Neural cell (in vitro differentiated cells): ENCODE measurements around the gene POU6F2. TPM values are rescaled to one million over a fixed set of nuclear protein-coding genes. Genes with fewer than 3 reads are reported as not detected.

Source experiments
- H2AFZ ChIP-seq: fragments of 200-600, 300-800 bp; sonication (generic), shearing (Covaris generic); 2 replicates; pipeline ENCODE4 v1.6.0; 2014; ENCODE audit warnings: low read depth, mild to moderate bottlenecking, antibody characterized with exemption, low read length, moderate library complexity
- H3F3A ChIP-seq: fragments of 200-600 bp; shearing (Covaris generic); 2 replicates; pipeline ENCODE4 v1.6.1; 2016; ENCODE audit warnings: mild to moderate bottlenecking, moderate library complexity, mixed read lengths, antibody characterized with exemption, low read length; ENCODE audit not compliant: insufficient read depth, poor library complexity, severe bottlenecking
- H3K27ac ChIP-seq: fragments of 200-600, 300-800 bp; sonication (generic), shearing (Covaris generic); 2 replicates; pipeline ENCODE4 v1.5.1; 2014; ENCODE audit warnings: mild to moderate bottlenecking, low read length, moderate library complexity
- H3K27me3 ChIP-seq: fragments of 300-800, 200-600 bp; sonication (generic), shearing (Covaris generic); 2 replicates; pipeline ENCODE4 v1.6.0; 2014; ENCODE audit warnings: mild to moderate bottlenecking, low read depth, low read length, moderate library complexity; ENCODE audit not compliant: insufficient read depth
- H3K36me3 ChIP-seq: fragments of 300-800, 200-600 bp; sonication (generic), shearing (Covaris generic); 2 replicates; pipeline ENCODE4 v1.5.1; 2014; ENCODE audit warnings: mild to moderate bottlenecking, antibody characterized with exemption, low read length, moderate library complexity; ENCODE audit not compliant: insufficient read depth
- H3K4me2 ChIP-seq: fragments of 300-800, 200-600 bp; sonication (generic), shearing (Covaris generic); 2 replicates; pipeline ENCODE4 v1.6.0; 2014; ENCODE audit warnings: mild to moderate bottlenecking, low read length
- H3K4me3 ChIP-seq: fragments of 300-800, 200-600 bp; sonication (generic), shearing (Covaris generic); 2 replicates; pipeline ENCODE4 v1.5.1; 2014; ENCODE audit warnings: mild to moderate bottlenecking, low read length, moderate library complexity
- H3K79me2 ChIP-seq: fragments of 200-600 bp; shearing (Covaris generic); replicated peaks from 2 replicates; pipeline ENCODE4 v1.6.0; 2014; ENCODE audit warnings: mild to moderate bottlenecking, low read length, moderate library complexity; ENCODE audit not compliant: insufficient read depth
- H3K9ac ChIP-seq: fragments of 300-800, 200-600 bp; sonication (generic), shearing (Covaris generic); 2 replicates; pipeline ENCODE4 v1.6.1; 2016; ENCODE audit warnings: mild to moderate bottlenecking, low read length, mixed read lengths
- H3K9me2 ChIP-seq: fragments of 200-600 bp; shearing (Covaris generic); 2 replicates; pipeline ENCODE4 v1.6.1; 2016; ENCODE audit warnings: mild to moderate bottlenecking, low read length, mixed read lengths; ENCODE audit not compliant: insufficient read depth
- H3K9me3 ChIP-seq: fragments of 200-600, 300-800 bp; sonication (generic), shearing (Covaris generic); 2 replicates; pipeline ENCODE4 v1.6.1; 2016; ENCODE audit warnings: mild to moderate bottlenecking, mixed run types, low read length, moderate library complexity, mixed read lengths
- H4K20me1 ChIP-seq: fragments of 200-600 bp; shearing (Covaris generic); 2 replicates; pipeline ENCODE4 v1.6.1; 2016; ENCODE audit warnings: mild to moderate bottlenecking, mixed run types; ENCODE audit not compliant: insufficient read depth
- EP300 ChIP-seq: fragments of 450-650 bp; conservative IDR thresholded peaks from 2 replicates; pipeline ENCODE4 v1.6.1; 2014; ENCODE audit warnings: antibody characterized with exemption, mild to moderate bottlenecking, moderate library complexity; ENCODE audit not compliant: poor library complexity, severe bottlenecking
- EZH2 ChIP-seq: fragments of 200-600, 300-800 bp; shearing (Covaris generic), sonication (generic); IDR thresholded peaks from 2 replicates; pipeline ENCODE4 v1.6.1; 2014; ENCODE audit warnings: antibody characterized with exemption, low read length, borderline replicate concordance, mild to moderate bottlenecking; ENCODE audit not compliant: insufficient read depth, poor library complexity, severe bottlenecking
- MXI1 ChIP-seq: fragments of 450-650 bp; conservative IDR thresholded peaks from 2 replicates; pipeline ENCODE4 v1.6.1; 2014; ENCODE audit warnings: antibody characterized with exemption, mild to moderate bottlenecking; ENCODE audit not compliant: poor library complexity, severe bottlenecking
- POLR2AphosphoS5 ChIP-seq: IDR thresholded peaks from 2 replicates; pipeline ENCODE4 v1.6.1; 2012
- RAD21 ChIP-seq: fragments of 450-650 bp; conservative IDR thresholded peaks from 2 replicates; pipeline ENCODE4 v1.6.1; 2014; ENCODE audit warnings: antibody characterized with exemption, mild to moderate bottlenecking, moderate library complexity
- REST ChIP-seq: IDR thresholded peaks from 2 replicates; pipeline ENCODE4 v1.6.1; 2012; ENCODE audit warnings: borderline replicate concordance
- SMC3 ChIP-seq: fragments of 450-650 bp; conservative IDR thresholded peaks from 2 replicates; pipeline ENCODE4 v1.6.1; 2014; ENCODE audit warnings: antibody characterized with exemption, mild to moderate bottlenecking, moderate library complexity; ENCODE audit not compliant: poor library complexity
- TAF1 ChIP-seq: IDR thresholded peaks from 2 replicates; pipeline ENCODE4 v1.6.1; 2012; ENCODE audit warnings: low read depth
- polyA plus RNA-seq: library from polyadenylated mRNA; depleted of rRNA; stranded (reverse); fragments of >200 nt; gene quantifications from 2 replicates; pipeline ENCODE4 v1.2.3, GENCODE V29; 2014
- TF ChIP-seq, protein P1 (sequence below): fragments of 450-650 bp; IDR thresholded peaks from 2 replicates; pipeline ENCODE4 v1.5.1; 2014; ENCODE audit warnings: antibody characterized with exemption, mild to moderate bottlenecking, moderate library complexity; ENCODE audit not compliant: poor library complexity, severe bottlenecking

The POU6F2 gene
- polyA plus RNA-seq, 1 donor from 2014 or later, result 2.8 TPM

DNA sequence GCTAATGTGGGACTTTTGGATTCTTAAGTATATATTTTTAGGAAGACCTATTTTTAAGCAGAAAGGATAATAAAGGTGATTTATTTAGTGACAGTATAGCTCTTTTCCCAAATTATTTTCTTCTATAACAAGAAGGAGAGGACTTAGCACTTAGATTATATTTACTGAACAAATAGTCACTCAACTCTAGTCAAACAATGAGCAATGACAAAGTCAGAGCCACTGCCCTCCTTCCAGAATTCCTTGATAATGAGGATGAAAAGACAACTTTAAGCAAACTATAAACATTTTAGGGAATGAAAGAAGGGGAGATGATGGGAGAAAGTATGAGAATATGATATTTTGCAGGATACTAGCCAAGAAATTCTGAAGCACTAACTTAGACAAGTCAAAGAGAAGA, 295.0 kb downstream of the POU6F2 start:
- Histone ChIP-seq H3K27me3 (no peaks in the 10 kb centered on the region), H3K9ac (no peak overlapping the region), H3F3A (no peaks in the 10 kb centered on the region), H4K20me1 (no peaks in the 10 kb centered on the region), H3K9me2 (no peaks in the 10 kb centered on the region), H3K27ac (no peak overlapping the region), H3K79me2 (no peaks in the 10 kb centered on the region), H2AFZ (no peak overlapping the region), H3K9me3 (no peaks in the 10 kb centered on the region), H3K36me3 (no peaks in the 10 kb centered on the region), H3K4me3 (no peak overlapping the region), H3K4me2 (no peak overlapping the region)
- TF ChIP-seq TAF1, result no peak
- no peak for TF ChIP-seq SMC3
- TF ChIP-seq, protein P1, sequence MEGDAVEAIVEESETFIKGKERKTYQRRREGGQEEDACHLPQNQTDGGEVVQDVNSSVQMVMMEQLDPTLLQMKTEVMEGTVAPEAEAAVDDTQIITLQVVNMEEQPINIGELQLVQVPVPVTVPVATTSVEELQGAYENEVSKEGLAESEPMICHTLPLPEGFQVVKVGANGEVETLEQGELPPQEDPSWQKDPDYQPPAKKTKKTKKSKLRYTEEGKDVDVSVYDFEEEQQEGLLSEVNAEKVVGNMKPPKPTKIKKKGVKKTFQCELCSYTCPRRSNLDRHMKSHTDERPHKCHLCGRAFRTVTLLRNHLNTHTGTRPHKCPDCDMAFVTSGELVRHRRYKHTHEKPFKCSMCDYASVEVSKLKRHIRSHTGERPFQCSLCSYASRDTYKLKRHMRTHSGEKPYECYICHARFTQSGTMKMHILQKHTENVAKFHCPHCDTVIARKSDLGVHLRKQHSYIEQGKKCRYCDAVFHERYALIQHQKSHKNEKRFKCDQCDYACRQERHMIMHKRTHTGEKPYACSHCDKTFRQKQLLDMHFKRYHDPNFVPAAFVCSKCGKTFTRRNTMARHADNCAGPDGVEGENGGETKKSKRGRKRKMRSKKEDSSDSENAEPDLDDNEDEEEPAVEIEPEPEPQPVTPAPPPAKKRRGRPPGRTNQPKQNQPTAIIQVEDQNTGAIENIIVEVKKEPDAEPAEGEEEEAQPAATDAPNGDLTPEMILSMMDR, result no peak
- no peak for TF ChIP-seq REST
- no peak for TF ChIP-seq MXI1
- no peak for TF ChIP-seq EP300
- no peak for TF ChIP-seq RAD21
- TF ChIP-seq EZH2, result no peak

GRCh38 chr7:39280337-39280736, 302.6 kb downstream of the POU6F2 start:
- Histone ChIP-seq H3K9me3 (no peaks in the 10 kb centered on the region), H3K79me2 (no peaks in the 10 kb centered on the region), H3K27me3 (no peaks in the 10 kb centered on the region), H3K27ac (no peak overlapping the region), H3K9ac (no peak overlapping the region), H2AFZ (no peak overlapping the region), H3K4me3 (no peak overlapping the region), H3K9me2 (no peaks in the 10 kb centered on the region), H3F3A (no peaks in the 10 kb centered on the region), H3K36me3 (no peaks in the 10 kb centered on the region), H3K4me2 (no peak overlapping the region), H4K20me1 (no peaks in the 10 kb centered on the region)
- TF ChIP-seq POLR2AphosphoS5, result no peak
- TF ChIP-seq RAD21, result no peak
- no peak for TF ChIP-seq TAF1
- no peak for TF ChIP-seq SMC3
- TF ChIP-seq REST, result no peak
- TF ChIP-seq EP300, result no peak
- TF ChIP-seq, protein P1, result no peak
- TF ChIP-seq EZH2, result no peak
- no peak for TF ChIP-seq MXI1
